Measurements from ENCODE around the gene ATE1. TPM values are rescaled to one million over a fixed set of nuclear protein-coding genes. Genes with fewer than 3 reads are reported as not detected.
"Not testable (repeated sequence)": the region's sequence is repeated elsewhere in the genome, so short reads cannot be mapped to it uniquely, and the experiment has no call there.

ATE1 gene
- total and polyA plus RNA-seq, 9 donors, result 13.8 to 29.4 (median 20.0) TPM

DNA sequence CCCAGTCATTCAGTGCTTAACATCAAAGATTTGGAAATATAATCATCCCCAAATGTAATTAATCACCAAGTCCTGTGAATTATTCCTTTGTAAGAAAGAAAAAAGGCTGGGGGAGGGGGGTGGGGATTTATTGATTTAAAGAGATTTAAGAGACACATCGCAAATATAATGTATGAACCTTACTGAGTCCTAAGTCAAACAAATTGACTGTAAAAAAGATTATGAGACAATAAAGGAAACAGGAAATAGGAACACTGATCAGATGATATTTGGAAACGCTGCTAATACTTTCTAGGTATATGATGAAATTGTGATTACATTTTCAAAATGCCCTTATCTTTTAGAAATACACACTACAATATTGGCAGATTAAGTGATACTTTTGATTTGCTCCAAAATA is 92.5 kb downstream of the ATE1 start:
- no CpG with 5 or more reads among the region's 2 CpGs for WGBS (ENCODE audit: insufficient coverage)
- Histone ChIP-seq H3K4me1 (ENCODE audit: control insufficient read depth, insufficient read depth, low read length) (no peaks in the 10 kb centered on the region), H3K36me3 (ENCODE audit: control insufficient read depth, insufficient read depth, low read length) (peaks cover 5% of the 10 kb centered on the region), H3K4me3 (ENCODE audit: low read length) (no peak overlapping the region), H3K9me3 (replicated peaks; ENCODE audit: control insufficient read depth, low read depth, low read length) (no peaks in the 10 kb centered on the region), H3K27me3 (ENCODE audit: control insufficient read depth, insufficient read depth, low read length) (no peaks in the 10 kb centered on the region), H3K27ac (ENCODE audit: low read length) (no peak overlapping the region)
- DNase-seq, result no peak

DNA sequence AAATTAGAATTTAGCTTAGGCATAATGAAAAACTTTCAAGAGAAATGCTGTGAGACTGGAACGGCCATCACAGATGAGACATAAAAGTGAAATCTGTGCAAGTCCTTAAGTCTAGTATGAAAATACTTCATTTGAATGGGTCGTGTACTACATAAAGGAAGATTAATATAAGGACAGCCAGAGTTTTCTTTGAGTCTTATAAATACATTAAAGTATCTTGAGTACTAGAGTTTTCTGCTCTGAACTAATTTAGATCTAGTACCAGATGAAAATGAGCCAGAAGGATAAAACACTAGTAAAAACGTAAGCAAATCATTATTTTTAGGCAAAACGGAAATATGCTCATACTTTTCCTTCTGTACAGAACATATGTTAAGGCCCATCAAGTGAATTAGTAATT is 93.1 kb downstream of the ATE1 start:
- no peak overlapping the region for H3K4me3 ChIP-seq (ENCODE audit: low read length)
- no peaks in the 10 kb centered on the region for H3K27me3 ChIP-seq (ENCODE audit: control insufficient read depth, insufficient read depth, low read length)
- no peaks in the 10 kb centered on the region for H3K4me1 ChIP-seq (ENCODE audit: control insufficient read depth, insufficient read depth, low read length)
- no peak overlapping the region for H3K27ac ChIP-seq (ENCODE audit: low read length)
- 100% methylated on average over 1 of the region's 4 CpGs for whole genome bisulfite sequencing (ENCODE audit: insufficient coverage)
- peaks cover 8% of the 10 kb centered on the region for H3K36me3 ChIP-seq (ENCODE audit: control insufficient read depth, insufficient read depth, low read length)
- no peak for DNase-seq
- H3K9me3 ChIP-seq (replicated peaks; ENCODE audit: control insufficient read depth, low read depth, low read length), result no peaks in the 10 kb centered on the region

DNA sequence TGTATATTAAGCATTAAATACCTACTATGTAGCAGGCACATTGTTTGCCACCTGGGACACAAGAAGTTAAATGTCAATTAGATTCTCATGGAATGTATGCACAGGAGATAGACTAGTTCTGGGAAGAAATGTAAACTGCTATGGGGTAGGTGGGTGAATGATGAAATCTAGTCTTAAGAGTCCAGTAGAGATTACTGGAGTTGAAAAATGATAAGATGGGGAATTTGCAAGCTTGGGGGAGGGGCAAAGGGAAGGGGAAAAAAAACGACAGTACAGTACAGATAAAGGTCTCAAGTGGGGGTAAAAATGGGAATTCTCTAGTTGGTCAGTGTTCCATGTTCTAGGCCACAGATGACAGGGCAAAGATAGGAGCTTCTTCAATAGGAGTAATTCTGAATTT is 94.4 kb downstream of the ATE1 start:
- WGBS (ENCODE audit: insufficient coverage), result 71% methylated on average over 1 of the region's 1 CpG
- no peaks in the 10 kb centered on the region for H3K4me1 ChIP-seq (ENCODE audit: control insufficient read depth, insufficient read depth, low read length)
- no peaks in the 10 kb centered on the region for H3K9me3 ChIP-seq (replicated peaks; ENCODE audit: control insufficient read depth, low read depth, low read length)
- peaks cover 8% of the 10 kb centered on the region for H3K36me3 ChIP-seq (ENCODE audit: control insufficient read depth, insufficient read depth, low read length)
- no peak for DNase-seq
- no peaks in the 10 kb centered on the region for H3K27me3 ChIP-seq (ENCODE audit: control insufficient read depth, insufficient read depth, low read length)
- H3K27ac ChIP-seq (ENCODE audit: low read length), result no peak overlapping the region
- H3K4me3 ChIP-seq (ENCODE audit: low read length), result no peak overlapping the region

- Histone ChIP-seq H3K4me3 (ENCODE audit: low read length) (no peak overlapping the region), H3K4me1 (ENCODE audit: control insufficient read depth, insufficient read depth, low read length) (no peaks in the 10 kb centered on the region), H3K9me3 (replicated peaks; ENCODE audit: control insufficient read depth, low read depth, low read length) (no peaks in the 10 kb centered on the region), H3K27me3 (ENCODE audit: control insufficient read depth, insufficient read depth, low read length) (no peaks in the 10 kb centered on the region), H3K36me3 (ENCODE audit: control insufficient read depth, insufficient read depth, low read length) (peaks cover 8% of the 10 kb centered on the region), H3K27ac (ENCODE audit: low read length) (no peak overlapping the region)
- no CpG with 5 or more reads among the region's 3 CpGs for WGBS (ENCODE audit: insufficient coverage)
- no peak for DNase-seq
Measured at GRCh38 chr10:121832647-121833046, 95.2 kb downstream of the ATE1 start.

- Histone ChIP-seq H3K4me1 (ENCODE audit: control insufficient read depth, insufficient read depth, low read length) (no peaks in the 10 kb centered on the region), H3K36me3 (ENCODE audit: control insufficient read depth, insufficient read depth, low read length) (peaks cover 8% of the 10 kb centered on the region), H3K27me3 (ENCODE audit: control insufficient read depth, insufficient read depth, low read length) (no peaks in the 10 kb centered on the region), H3K27ac (ENCODE audit: low read length) (no peak overlapping the region), H3K4me3 (ENCODE audit: low read length) (no peak overlapping the region), H3K9me3 (replicated peaks; ENCODE audit: control insufficient read depth, low read depth, low read length) (no peaks in the 10 kb centered on the region)
- no CpG with 5 or more reads among the region's 1 CpG for WGBS (ENCODE audit: insufficient coverage)
- DNase-seq, result no peak
Measured at GRCh38 chr10:121831777-121832176, 96.1 kb downstream of the ATE1 start.

GRCh38 chr10:121831237-121831636 is 96.6 kb downstream of the ATE1 start:
- 71% methylated on average over 5 of the region's 6 CpGs for WGBS (ENCODE audit: insufficient coverage)
- H3K9me3 ChIP-seq (replicated peaks; ENCODE audit: control insufficient read depth, low read depth, low read length), result no peaks in the 10 kb centered on the region
- DNase-seq, result no peak
- no peak overlapping the region for H3K4me3 ChIP-seq (ENCODE audit: low read length)
- no peaks in the 10 kb centered on the region for H3K27me3 ChIP-seq (ENCODE audit: control insufficient read depth, insufficient read depth, low read length)
- no peaks in the 10 kb centered on the region for H3K4me1 ChIP-seq (ENCODE audit: control insufficient read depth, insufficient read depth, low read length)
- peaks cover 11% of the 10 kb centered on the region for H3K36me3 ChIP-seq (ENCODE audit: control insufficient read depth, insufficient read depth, low read length)
- no peak overlapping the region for H3K27ac ChIP-seq (ENCODE audit: low read length)

- no peak for DNase-seq
- H3K36me3 ChIP-seq (ENCODE audit: control insufficient read depth, insufficient read depth, low read length), result peaks cover 6% of the 10 kb centered on the region
- H3K9me3 ChIP-seq (replicated peaks; ENCODE audit: control insufficient read depth, low read depth, low read length), result no peaks in the 10 kb centered on the region
- no peak overlapping the region for H3K4me3 ChIP-seq (ENCODE audit: low read length)
- no peak overlapping the region for H3K27ac ChIP-seq (ENCODE audit: low read length)
- H3K27me3 ChIP-seq (ENCODE audit: control insufficient read depth, insufficient read depth, low read length), result no peaks in the 10 kb centered on the region
- H3K4me1 ChIP-seq (ENCODE audit: control insufficient read depth, insufficient read depth, low read length), result no peaks in the 10 kb centered on the region
- no CpG with 5 or more reads among the region's 2 CpGs for WGBS (ENCODE audit: insufficient coverage)
Measured at GRCh38 chr10:121830101-121830500, 97.7 kb downstream of the ATE1 start.

- 73% methylated on average over 3 of the region's 5 CpGs for whole genome bisulfite sequencing (ENCODE audit: insufficient coverage)
- Histone ChIP-seq H3K4me1 (ENCODE audit: control insufficient read depth, insufficient read depth, low read length) (no peaks in the 10 kb centered on the region), H3K27ac (ENCODE audit: low read length) (no peak overlapping the region), H3K4me3 (ENCODE audit: low read length) (no peak overlapping the region), H3K27me3 (ENCODE audit: control insufficient read depth, insufficient read depth, low read length) (no peaks in the 10 kb centered on the region), H3K36me3 (ENCODE audit: control insufficient read depth, insufficient read depth, low read length) (peaks cover 10% of the 10 kb centered on the region), H3K9me3 (replicated peaks; ENCODE audit: control insufficient read depth, low read depth, low read length) (no peaks in the 10 kb centered on the region)
- no peak for DNase-seq
Measured at GRCh38 chr10:121828045-121828444, 99.8 kb downstream of the ATE1 start.

- H3K27ac ChIP-seq (ENCODE audit: low read length); DNase-seq; H3K9me3 ChIP-seq (replicated peaks; ENCODE audit: control insufficient read depth, low read depth, low read length); H3K27me3 ChIP-seq (ENCODE audit: control insufficient read depth, insufficient read depth, low read length); H3K36me3 ChIP-seq (ENCODE audit: control insufficient read depth, insufficient read depth, low read length); H3K4me1 ChIP-seq (ENCODE audit: control insufficient read depth, insufficient read depth, low read length); H3K4me3 ChIP-seq (ENCODE audit: low read length): not testable (repeated sequence)
- WGBS (ENCODE audit: insufficient coverage), result 100% methylated on average over 1 of the region's 5 CpGs
Measured at GRCh38 chr10:121826773-121827172, 101.1 kb downstream of the ATE1 start.

DNA sequence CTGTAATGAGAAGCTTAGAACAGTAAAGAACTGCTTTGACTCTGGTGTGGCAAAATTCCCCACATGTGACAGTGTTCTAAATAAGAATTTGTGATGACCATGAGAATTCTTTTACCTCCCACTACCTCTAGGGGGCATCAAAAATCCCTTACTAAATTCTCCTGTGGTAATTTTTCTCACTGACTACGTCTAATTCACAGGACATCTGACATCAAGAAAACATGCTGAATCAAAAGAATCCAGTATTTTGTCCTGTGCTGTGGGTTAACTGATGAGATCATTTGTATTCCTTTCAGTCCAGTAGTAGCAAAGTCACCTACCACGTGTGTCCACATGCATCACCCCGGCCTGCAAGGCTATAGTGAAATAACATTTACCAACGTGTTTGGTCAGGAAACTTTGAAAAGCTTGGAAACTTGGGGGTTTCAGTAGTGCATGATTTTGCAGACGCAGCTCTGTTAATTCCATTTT is 103.8 kb downstream of the ATE1 start:
- DNase-seq, result peak; percentile 31
- no CpG with 5 or more reads among the region's 5 CpGs for WGBS (ENCODE audit: insufficient coverage)
- no peak overlapping the region for H3K27ac ChIP-seq (ENCODE audit: low read length)

GRCh38 chr10:121822724-121823123 is 105.1 kb downstream of the ATE1 start:
- Histone ChIP-seq H3K36me3 (ENCODE audit: control insufficient read depth, insufficient read depth, low read length) (peaks cover 6% of the 10 kb centered on the region), H3K9me3 (replicated peaks; ENCODE audit: control insufficient read depth, low read depth, low read length) (no peaks in the 10 kb centered on the region), H3K4me3 (ENCODE audit: low read length) (no peak overlapping the region), H3K27ac (ENCODE audit: low read length) (no peak overlapping the region), H3K27me3 (ENCODE audit: control insufficient read depth, insufficient read depth, low read length) (no peaks in the 10 kb centered on the region), H3K4me1 (ENCODE audit: control insufficient read depth, insufficient read depth, low read length) (no peaks in the 10 kb centered on the region)
- DNase-seq, result no peak
- WGBS (ENCODE audit: insufficient coverage), result no CpG with 5 or more reads among the region's 3 CpGs

More for the DNA sequence above, 103.8 kb downstream of the ATE1 start:
- peaks cover 6% of the 10 kb centered on the region for H3K36me3 ChIP-seq (ENCODE audit: control insufficient read depth, insufficient read depth, low read length)
- H3K4me1 ChIP-seq (ENCODE audit: control insufficient read depth, insufficient read depth, low read length), result no peaks in the 10 kb centered on the region
- H3K27me3 ChIP-seq (ENCODE audit: control insufficient read depth, insufficient read depth, low read length), result no peaks in the 10 kb centered on the region
- H3K9me3 ChIP-seq (replicated peaks; ENCODE audit: control insufficient read depth, low read depth, low read length), result no peaks in the 10 kb centered on the region
- no peak overlapping the region for H3K4me3 ChIP-seq (ENCODE audit: low read length)

Data from muscle of leg (tissue), 11 donors.